HEK293T (cell line): ENCODE results near the gene UBE2E2.

Experiments
- CTCF ChIA-PET: fragments of 350-600 bp; formaldehyde crosslinking; extraction: SDS; loops from one replicate; lab custom pipeline; 2021; ENCODE audit warnings: antibody characterized with exemption, inconsistent platforms; lab: Yijun Ruan, JAX
- POLR2A ChIA-PET: fragments of 350-600 bp; formaldehyde crosslinking; extraction: SDS; loops from one replicate; lab custom pipeline; 2020; ENCODE audit warnings: antibody characterized with exemption, inconsistent platforms; lab: Yijun Ruan, JAX
- DNase-seq: peaks from one replicate; pipeline ENCODE4 v3.0.0; 2012; ENCODE audit warnings: mixed read lengths; ENCODE audit errors: extremely low spot score
- ARNT ChIP-seq: fragments of 450-650 bp; IDR thresholded peaks from 2 replicates; pipeline ENCODE4 v1.6.1; 2017; ENCODE audit warnings: mild to moderate bottlenecking
- BHLHE40 ChIP-seq: fragments of 450-650 bp; IDR thresholded peaks from 2 replicates; pipeline ENCODE4 v1.6.1; 2016; ENCODE audit warnings: mild to moderate bottlenecking, moderate library complexity, borderline replicate concordance
- CTBP1 ChIP-seq: fragments of 450-650 bp; IDR thresholded peaks from 2 replicates; pipeline ENCODE4 v1.6.1; 2016; ENCODE audit warnings: borderline replicate concordance
- ELF4 ChIP-seq: fragments of 450-650 bp; IDR thresholded peaks from 2 replicates; pipeline ENCODE4 v1.6.1; 2017; ENCODE audit warnings: antibody characterized with exemption
- FOXA1 ChIP-seq: fragments of 450-650 bp; IDR thresholded peaks from 2 replicates; pipeline ENCODE4 v1.6.1; 2016; ENCODE audit warnings: mild to moderate bottlenecking
- FOXK2 ChIP-seq: fragments of 450-650 bp; IDR thresholded peaks from 2 replicates; pipeline ENCODE4 v1.6.1; 2016; ENCODE audit warnings: mild to moderate bottlenecking
- FOXM1 ChIP-seq: fragments of 450-650 bp; IDR thresholded peaks from 2 replicates; pipeline ENCODE4 v1.6.1; 2017; ENCODE audit warnings: mild to moderate bottlenecking, borderline replicate concordance
- HDGF ChIP-seq: fragments of 450-650 bp; IDR thresholded peaks from 2 replicates; pipeline ENCODE4 v1.6.1; 2017; ENCODE audit warnings: antibody characterized with exemption, borderline replicate concordance
- L3MBTL2 ChIP-seq: fragments of 450-650 bp; conservative IDR thresholded peaks from 2 replicates; pipeline ENCODE4 v1.6.1; 2016; ENCODE audit warnings: mild to moderate bottlenecking
- LEF1 ChIP-seq: fragments of 450-650 bp; IDR thresholded peaks from 2 replicates; pipeline ENCODE4 v1.6.1; 2017; ENCODE audit warnings: mild to moderate bottlenecking, borderline replicate concordance
- NFRKB ChIP-seq: fragments of 450-650 bp; IDR thresholded peaks from 2 replicates; pipeline ENCODE4 v1.6.1; 2016; ENCODE audit warnings: mild to moderate bottlenecking, moderate library complexity
- SP1 ChIP-seq: fragments of 450-650 bp; IDR thresholded peaks from 2 replicates; pipeline ENCODE4 v1.6.1; 2017
- SUZ12 ChIP-seq: fragments of 450-650 bp; IDR thresholded peaks from 2 replicates; pipeline ENCODE4 v1.6.1; 2016; ENCODE audit warnings: mild to moderate bottlenecking
- TARDBP ChIP-seq: fragments of 450-650 bp; IDR thresholded peaks from 2 replicates; pipeline ENCODE4 v1.6.1; 2016
- ZNF384 ChIP-seq: fragments of 450-650 bp; IDR thresholded peaks from 2 replicates; pipeline ENCODE4 v1.6.1; 2016
- TF ChIP-seq, protein P1 (sequence below): fragments of 450-650 bp; IDR thresholded peaks from 2 replicates; pipeline ENCODE4 v1.6.1; 2016

Gene UBE2E2

DNA sequence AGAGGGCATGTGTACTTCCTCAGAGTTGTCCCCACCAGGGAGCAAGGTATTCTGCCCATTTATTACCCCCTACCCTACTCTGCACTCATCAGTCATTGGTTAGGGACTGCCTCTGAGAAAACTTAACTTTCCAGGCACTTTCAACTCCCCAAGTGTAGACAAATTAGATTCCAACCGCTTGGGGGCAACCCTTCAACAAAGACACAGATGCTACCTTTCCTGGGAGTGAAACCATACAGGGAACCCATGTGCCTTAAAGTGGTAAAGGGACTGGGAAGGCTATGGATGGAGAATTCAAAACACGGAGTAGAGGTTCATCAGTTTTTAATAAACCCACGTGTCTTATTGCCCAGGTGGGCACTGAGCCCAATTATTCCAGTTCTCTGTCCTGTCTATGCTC, 19.4 kb upstream of the UBE2E2 start:
- POLR2A ChIA-PET = no interaction called here
- peak; percentile 56 for DNase-seq
- CTCF ChIA-PET = no interaction called here
- TF ChIP-seq SUZ12 = no peak
- no peak for TF ChIP-seq ARNT
- TF ChIP-seq L3MBTL2 = no peak
- TF ChIP-seq, protein P1, sequence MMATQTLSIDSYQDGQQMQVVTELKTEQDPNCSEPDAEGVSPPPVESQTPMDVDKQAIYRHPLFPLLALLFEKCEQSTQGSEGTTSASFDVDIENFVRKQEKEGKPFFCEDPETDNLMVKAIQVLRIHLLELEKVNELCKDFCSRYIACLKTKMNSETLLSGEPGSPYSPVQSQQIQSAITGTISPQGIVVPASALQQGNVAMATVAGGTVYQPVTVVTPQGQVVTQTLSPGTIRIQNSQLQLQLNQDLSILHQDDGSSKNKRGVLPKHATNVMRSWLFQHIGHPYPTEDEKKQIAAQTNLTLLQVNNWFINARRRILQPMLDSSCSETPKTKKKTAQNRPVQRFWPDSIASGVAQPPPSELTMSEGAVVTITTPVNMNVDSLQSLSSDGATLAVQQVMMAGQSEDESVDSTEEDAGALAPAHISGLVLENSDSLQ = no peak
- no peak for TF ChIP-seq FOXM1
- TF ChIP-seq LEF1 = no peak
- no peak for TF ChIP-seq FOXK2
- TF ChIP-seq NFRKB = no peak
- no peak for TF ChIP-seq FOXA1
- TF ChIP-seq ZNF384 = no peak
- no peak for TF ChIP-seq BHLHE40
- TF ChIP-seq ELF4 = no peak
- TF ChIP-seq CTBP1 = no peak
- TF ChIP-seq SP1 = no peak
- TF ChIP-seq HDGF = no peak
- TF ChIP-seq TARDBP = no peak

DNA sequence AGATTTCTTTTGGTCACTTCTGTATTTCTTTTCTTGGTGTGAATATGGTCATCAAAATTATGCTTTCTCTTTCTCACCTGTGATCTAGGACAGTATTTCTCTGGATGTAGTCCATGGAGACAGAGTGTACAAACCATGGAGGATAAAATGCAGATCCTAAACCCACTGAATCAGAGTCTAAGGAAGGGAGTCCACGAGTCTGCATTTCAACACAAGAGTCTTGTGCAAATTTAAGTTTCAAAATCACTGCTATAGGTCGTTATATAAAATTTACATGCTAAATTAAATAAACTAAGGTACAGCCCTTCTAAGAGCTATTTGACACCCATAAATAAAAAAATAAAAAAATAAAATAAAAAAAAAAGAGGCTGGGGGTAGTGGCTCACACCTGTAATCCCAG, 17.3 kb upstream of the UBE2E2 start:
- POLR2A ChIA-PET = no interaction called here
- CTCF ChIA-PET = no interaction called here
- TF ChIP-seq FOXM1 (no peak), FOXK2 (no peak), NFRKB (no peak), BHLHE40 (no peak), HDGF (no peak), SUZ12 (no peak), CTBP1 (no peak), ARNT (no peak)

DNA sequence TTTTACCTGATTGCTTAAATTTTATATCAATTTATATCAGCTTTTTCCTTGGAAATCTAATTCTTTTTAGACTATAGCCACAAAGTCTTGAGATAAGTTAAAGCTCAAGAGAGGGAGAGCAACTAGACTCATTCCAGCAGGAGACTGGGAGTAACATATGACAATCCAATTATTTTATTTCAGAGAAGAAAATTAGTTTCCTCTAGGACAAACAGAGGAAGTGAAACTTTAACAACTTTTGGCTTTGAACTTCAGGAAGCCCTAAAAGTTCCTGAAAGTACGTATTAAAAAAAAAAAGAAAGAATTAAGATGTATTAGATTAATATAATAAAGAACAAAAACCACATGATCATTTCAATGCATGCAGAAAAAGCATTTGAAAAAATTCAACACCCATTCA, 13.9 kb upstream of the UBE2E2 start:
- POLR2A ChIA-PET = no interaction called here
- DNase-seq = no peak
- CTCF ChIA-PET = interaction anchor here (0.7 kb wide), 1 partner anchor 252 kb away, joined by 5 read pairs; no protein-coding TSS in a partner anchor
- TF ChIP-seq L3MBTL2 = no peak
- no peak for TF ChIP-seq FOXM1
- TF ChIP-seq FOXK2 = no peak
- no peak for TF ChIP-seq BHLHE40
- TF ChIP-seq FOXA1 = no peak
- TF ChIP-seq CTBP1 = no peak
- TF ChIP-seq LEF1 = no peak
- TF ChIP-seq SP1 = no peak
- TF ChIP-seq, protein P1 = no peak
- TF ChIP-seq ELF4 = no peak
- no peak for TF ChIP-seq ZNF384
- no peak for TF ChIP-seq NFRKB
- no peak for TF ChIP-seq ARNT
- no peak for TF ChIP-seq SUZ12
- TF ChIP-seq HDGF = no peak

More for the DNA sequence above, 17.3 kb upstream of the UBE2E2 start:
- no peak for DNase-seq

DNA sequence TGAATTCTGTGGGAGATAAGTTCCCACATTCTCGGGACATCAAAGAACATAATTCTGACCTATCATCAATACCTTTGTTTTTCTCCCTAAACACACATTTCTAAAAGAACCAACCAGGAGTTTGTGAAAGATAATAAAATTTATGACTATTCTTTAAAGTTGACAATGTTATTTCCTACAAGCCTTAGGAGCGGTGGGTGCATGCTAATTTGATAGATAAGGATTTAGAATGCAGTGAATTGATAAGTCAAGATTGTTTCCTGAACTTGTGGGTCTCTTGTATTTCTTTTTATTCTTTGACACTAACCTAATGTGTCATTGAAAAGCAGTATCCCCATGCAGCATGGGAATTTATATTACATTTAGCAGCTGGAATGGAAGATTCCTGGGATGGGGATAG, 10.3 kb upstream of the UBE2E2 start:
- POLR2A ChIA-PET = no interaction called here
- DNase-seq = no peak
- TF ChIP-seq, protein P1 = no peak
- TF ChIP-seq HDGF (no peak), ZNF384 (no peak), L3MBTL2 (no peak), ELF4 (no peak), BHLHE40 (no peak), SP1 (no peak)
- CTCF ChIA-PET = no interaction called here

DNA sequence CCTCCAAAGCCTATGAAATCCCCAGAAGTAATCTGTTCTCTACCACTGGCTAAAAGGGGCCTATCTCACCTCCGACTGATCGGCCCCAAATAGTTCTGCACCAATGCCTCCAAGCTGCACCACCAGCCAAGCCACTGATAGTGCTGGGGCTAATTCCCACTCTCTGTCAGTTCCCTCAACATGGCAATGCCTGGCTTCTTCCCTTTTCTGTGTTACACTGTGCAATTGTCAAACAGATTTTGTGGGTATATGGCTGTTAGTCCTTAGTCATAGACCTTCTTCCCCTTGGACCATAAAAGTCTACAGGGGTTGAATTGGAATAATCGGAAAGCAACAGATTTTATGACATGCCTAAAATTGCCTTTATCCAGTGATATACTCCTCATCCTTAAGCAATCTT, 9.3 kb upstream of the UBE2E2 start:
- DNase-seq = no peak
- ChIA-PET POLR2A (no interaction called here), CTCF (interaction anchor here (0.6 kb wide), 1 partner anchor 179 kb away, joined by 4 read pairs; no protein-coding TSS in a partner anchor)
- no peak for TF ChIP-seq LEF1
- TF ChIP-seq FOXM1 = no peak
- TF ChIP-seq FOXK2 = no peak
- TF ChIP-seq NFRKB = no peak
- TF ChIP-seq HDGF = no peak
- no peak for TF ChIP-seq BHLHE40
- TF ChIP-seq SUZ12 = no peak
- TF ChIP-seq L3MBTL2 = no peak
- no peak for TF ChIP-seq ZNF384
- TF ChIP-seq SP1 = no peak
- no peak for TF ChIP-seq FOXA1
- no peak for TF ChIP-seq CTBP1
- TF ChIP-seq, protein P1 = no peak
- TF ChIP-seq ELF4 = no peak
- TF ChIP-seq ARNT = no peak
- no peak for TF ChIP-seq TARDBP

DNA sequence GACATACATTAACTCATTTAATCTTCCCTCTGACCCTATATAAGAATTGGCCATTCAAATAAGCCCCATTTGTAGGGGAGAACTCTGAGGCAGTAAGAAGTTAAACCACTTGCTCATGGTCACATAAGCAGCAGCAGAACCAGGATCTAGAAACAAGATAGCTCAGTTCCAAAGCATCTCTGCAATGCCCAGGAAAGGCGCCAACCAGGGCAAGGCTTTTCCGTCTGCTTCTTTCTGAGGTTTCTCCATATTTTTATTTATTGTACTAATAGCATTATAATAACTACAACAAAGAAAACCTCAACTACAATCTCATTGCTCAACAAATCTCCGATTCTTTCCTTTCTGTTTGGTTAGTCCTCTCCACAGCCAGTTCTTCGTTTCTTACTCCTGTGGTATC, 4.3 kb upstream of the UBE2E2 start:
- TF ChIP-seq HDGF (no peak), SUZ12 (no peak), FOXM1 (no peak), NFRKB (no peak), ARNT (no peak), FOXA1 (no peak), L3MBTL2 (no peak), TARDBP (no peak), BHLHE40 (no peak), CTBP1 (no peak), LEF1 (no peak), SP1 (no peak), ELF4 (no peak), FOXK2 (no peak), ZNF384 (no peak)
- TF ChIP-seq, protein P1 = no peak
- no peak for DNase-seq
- POLR2A ChIA-PET = no interaction called here
- CTCF ChIA-PET = no interaction called here
